Colonic mucosa (tissue), 4 donors: ENCODE measurements around the gene OGT. TPM values are rescaled to one million over a fixed set of nuclear protein-coding genes. Genes with fewer than 3 reads are reported as not detected.
"Not testable (repeated sequence)": the region's sequence is repeated elsewhere in the genome, so short reads cannot be mapped to it uniquely, and the experiment has no call there.

Experiments
- DNase-seq: peaks from one replicate; pipeline ENCODE4 v3.0.0-alpha.2; 2020
- H3K27ac ChIP-seq: fragments of 200-600 bp; one replicate; pipeline ENCODE4 v1.8.0; 2021
- H3K27me3 ChIP-seq: fragments of 200-600 bp; one replicate; pipeline ENCODE4 v1.8.0; 2021
- H3K36me3 ChIP-seq: fragments of 200-600 bp; one replicate; pipeline ENCODE4 v1.8.0; 2021
- H3K4me1 ChIP-seq: fragments of 200-600 bp; one replicate; pipeline ENCODE4 v1.8.0; 2021; ENCODE audit warnings: mild to moderate bottlenecking
- H3K4me3 ChIP-seq: fragments of 200-600 bp; one replicate; pipeline ENCODE4 v1.8.0; 2021
- H3K9ac ChIP-seq, 2 donors: one replicate each; pipeline ENCODE4 v1.7.0; 2013; ENCODE audit warnings: control low read depth in 2 of 2, low read depth in 2 of 2, low read length in 2 of 2
- H3K9me3 ChIP-seq: fragments of 200-600 bp; one replicate; pipeline ENCODE4 v1.8.0; 2021
- CTCF ChIP-seq: fragments of 200-600 bp; IDR thresholded peaks from one replicate; pipeline ENCODE4 v1.8.0; 2022; ENCODE audit warnings: antibody characterized with exemption, mild to moderate bottlenecking
- intact Hi-C: fragments of 100-400 bp; cut with DNase I; formaldehyde crosslinking; loops from one replicate; pipeline ENCODE4 v1.14.1; 2022
- total RNA-seq, 2 donors: library from RNA; stranded (reverse); fragmentation: NEBNext Ultra II Directional in 1 of 2; extraction: Animal tissue kit (Norgen Biotek cat#: 25700) in 1 of 2; gene quantifications; one replicate each; pipeline ENCODE4 v1.2.1, GENCODE V29; 2021
- donor health status: healthy.
- donor health status: DM: no; HTN: no; CAD: no.
- donor health status: DM: no; HTN: no; CAD: no.

The OGT gene
- total RNA-seq, 2 donors from 2014 or later = 75.0 to 80.6 TPM

- intact Hi-C loops = no loop called here
- no peaks in the 10 kb centered on the region for H3K27me3 ChIP-seq
- no peak for TF ChIP-seq CTCF
- H3K27ac ChIP-seq = no peak overlapping the region
- no peaks in the 10 kb centered on the region for H3K4me1 ChIP-seq
- no peak overlapping the region for H3K4me3 ChIP-seq
- H3K9ac ChIP-seq = no peak overlapping the region
- DNase-seq = no peak
- no peaks in the 10 kb centered on the region for H3K36me3 ChIP-seq
- no peaks in the 10 kb centered on the region for H3K9me3 ChIP-seq
Measured at GRCh38 chrX:71496476-71496875, 36.4 kb upstream of the OGT start.

- H3K4me3 ChIP-seq, H3K9me3 ChIP-seq, H3K9ac ChIP-seq, H3K36me3 ChIP-seq, intact Hi-C loops, H3K27ac ChIP-seq, H3K27me3 ChIP-seq, H3K4me1 ChIP-seq, DNase-seq: not testable (repeated sequence)
Measured at GRCh38 chrX:71502080-71502479, 30.8 kb upstream of the OGT start.

- Histone ChIP-seq H3K27me3 (peaks cover 7% of the 10 kb centered on the region), H3K36me3 (no peaks in the 10 kb centered on the region), H3K4me3 (no peak overlapping the region), H3K9ac (no peak overlapping the region), H3K4me1 (no peaks in the 10 kb centered on the region), H3K9me3 (no peaks in the 10 kb centered on the region), H3K27ac (no peak overlapping the region)
- no peak for DNase-seq
- intact Hi-C loops = no loop called here
- no peak for TF ChIP-seq CTCF
Measured at GRCh38 chrX:71504346-71504745, 28.6 kb upstream of the OGT start.

- no peaks in the 10 kb centered on the region for H3K9me3 ChIP-seq
- TF ChIP-seq CTCF = no peak
- intact Hi-C loops = no loop called here
Measured at GRCh38 chrX:71509289-71509688, 23.6 kb upstream of the OGT start.

GRCh38 chrX:71510161-71510560 is 22.7 kb upstream of the OGT start:
- intact Hi-C loops = no loop called here
- Histone ChIP-seq H3K4me3 (no peak overlapping the region), H3K27ac (no peak overlapping the region), H3K36me3 (no peaks in the 10 kb centered on the region), H3K27me3 (no peaks in the 10 kb centered on the region), H3K9me3 (no peaks in the 10 kb centered on the region), H3K9ac (no peak overlapping the region), H3K4me1 (no peaks in the 10 kb centered on the region)
- DNase-seq = no peak
- TF ChIP-seq CTCF = no peak

More at GRCh38 chrX:71509289-71509688, 23.6 kb upstream of the OGT start:
- no peak for DNase-seq
- Histone ChIP-seq H3K4me3 (no peak overlapping the region), H3K9ac (no peak overlapping the region), H3K27ac (no peak overlapping the region), H3K27me3 (peaks cover 7% of the 10 kb centered on the region), H3K4me1 (no peaks in the 10 kb centered on the region), H3K36me3 (no peaks in the 10 kb centered on the region)

- H3K4me1 ChIP-seq, DNase-seq, intact Hi-C loops, H3K27ac ChIP-seq, H3K4me3 ChIP-seq, H3K9me3 ChIP-seq, H3K9ac ChIP-seq, H3K36me3 ChIP-seq, H3K27me3 ChIP-seq: not testable (repeated sequence)
Measured at GRCh38 chrX:71513731-71514130, 19.2 kb upstream of the OGT start.
